Ishikawa (cell line): Measurements from ENCODE around the gene C2orf92.

ENCODE experiments used
- EGR1 ChIP-seq: IDR thresholded peaks from 2 replicates; pipeline ENCODE4 v1.6.1; 2012
- EP300 ChIP-seq: IDR thresholded peaks from 2 replicates; pipeline ENCODE4 v1.6.1; 2012; ENCODE audit warnings: borderline replicate concordance
- RAD21 ChIP-seq: IDR thresholded peaks from 2 replicates; pipeline ENCODE4 v1.6.1; 2012; ENCODE audit warnings: low read depth
- TAF1 ChIP-seq: IDR thresholded peaks from 2 replicates; pipeline ENCODE4 v1.6.1; 2012; ENCODE audit warnings: low read depth, mild to moderate bottlenecking
- TEAD4 ChIP-seq: IDR thresholded peaks from 2 replicates; pipeline ENCODE4 v1.6.1; 2012
- YY1 ChIP-seq: IDR thresholded peaks from 2 replicates; pipeline ENCODE4 v1.6.1; 2012; ENCODE audit warnings: low read depth
- TF ChIP-seq, protein P1 (sequence below): IDR thresholded peaks from 2 replicates; pipeline ENCODE4 v1.6.1; 2012; ENCODE audit warnings: low read depth, mild to moderate bottlenecking

DNA sequence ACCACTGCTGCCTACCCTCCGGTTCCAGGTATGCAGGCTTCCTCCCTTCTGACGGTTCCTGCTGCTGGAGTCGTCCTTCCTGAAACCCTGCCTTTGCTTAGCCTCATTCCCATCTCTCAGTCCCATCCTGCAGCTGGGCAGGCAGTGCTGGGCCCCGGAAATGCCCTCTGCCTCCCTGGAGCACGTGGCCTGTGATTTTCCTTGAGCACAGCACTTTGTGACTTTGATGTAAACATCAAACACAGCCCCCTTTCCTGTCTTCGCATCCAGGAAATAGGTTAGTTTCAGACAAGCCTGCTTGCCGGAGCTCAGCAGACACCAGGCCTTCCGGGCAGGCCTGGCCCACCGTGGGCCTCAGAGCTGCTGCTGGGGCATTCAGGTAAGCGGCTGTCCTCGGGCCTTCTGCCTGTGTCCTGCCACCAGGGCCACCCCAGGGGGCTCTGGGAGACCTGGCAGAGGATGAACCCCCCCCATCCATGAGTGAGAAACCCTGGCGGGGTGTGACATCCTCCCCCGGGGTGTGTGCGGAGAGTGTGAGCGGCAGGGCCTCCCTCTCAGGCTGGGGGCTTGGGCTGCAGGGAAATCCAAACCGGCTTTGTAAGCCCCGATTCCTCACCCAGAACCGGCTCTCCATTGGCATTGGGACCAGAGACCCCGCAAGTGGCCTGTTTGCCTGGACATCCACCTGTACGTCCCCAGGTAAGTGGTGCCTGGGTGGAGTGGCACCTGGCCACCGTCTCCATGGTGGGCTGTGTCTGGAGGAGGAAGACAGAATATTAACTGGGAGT is 44.0 kb downstream of the C2orf92 start, which contains the start of gene ZAP70:
- no peak for TF ChIP-seq YY1
- no peak for TF ChIP-seq RAD21
- TF ChIP-seq, protein P1, sequence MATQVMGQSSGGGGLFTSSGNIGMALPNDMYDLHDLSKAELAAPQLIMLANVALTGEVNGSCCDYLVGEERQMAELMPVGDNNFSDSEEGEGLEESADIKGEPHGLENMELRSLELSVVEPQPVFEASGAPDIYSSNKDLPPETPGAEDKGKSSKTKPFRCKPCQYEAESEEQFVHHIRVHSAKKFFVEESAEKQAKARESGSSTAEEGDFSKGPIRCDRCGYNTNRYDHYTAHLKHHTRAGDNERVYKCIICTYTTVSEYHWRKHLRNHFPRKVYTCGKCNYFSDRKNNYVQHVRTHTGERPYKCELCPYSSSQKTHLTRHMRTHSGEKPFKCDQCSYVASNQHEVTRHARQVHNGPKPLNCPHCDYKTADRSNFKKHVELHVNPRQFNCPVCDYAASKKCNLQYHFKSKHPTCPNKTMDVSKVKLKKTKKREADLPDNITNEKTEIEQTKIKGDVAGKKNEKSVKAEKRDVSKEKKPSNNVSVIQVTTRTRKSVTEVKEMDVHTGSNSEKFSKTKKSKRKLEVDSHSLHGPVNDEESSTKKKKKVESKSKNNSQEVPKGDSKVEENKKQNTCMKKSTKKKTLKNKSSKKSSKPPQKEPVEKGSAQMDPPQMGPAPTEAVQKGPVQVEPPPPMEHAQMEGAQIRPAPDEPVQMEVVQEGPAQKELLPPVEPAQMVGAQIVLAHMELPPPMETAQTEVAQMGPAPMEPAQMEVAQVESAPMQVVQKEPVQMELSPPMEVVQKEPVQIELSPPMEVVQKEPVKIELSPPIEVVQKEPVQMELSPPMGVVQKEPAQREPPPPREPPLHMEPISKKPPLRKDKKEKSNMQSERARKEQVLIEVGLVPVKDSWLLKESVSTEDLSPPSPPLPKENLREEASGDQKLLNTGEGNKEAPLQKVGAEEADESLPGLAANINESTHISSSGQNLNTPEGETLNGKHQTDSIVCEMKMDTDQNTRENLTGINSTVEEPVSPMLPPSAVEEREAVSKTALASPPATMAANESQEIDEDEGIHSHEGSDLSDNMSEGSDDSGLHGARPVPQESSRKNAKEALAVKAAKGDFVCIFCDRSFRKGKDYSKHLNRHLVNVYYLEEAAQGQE: no peak
- no peak for TF ChIP-seq EGR1
- TF ChIP-seq EP300: no peak
- TF ChIP-seq TEAD4: no peak
- no peak for TF ChIP-seq TAF1
